Cerebellar cortex (tissue), 1 donor: ENCODE results near the gene CCNQ.
A peak's percentile ranks its signal among the peaks of the same experiment; 100 is the strongest.
"Not testable (repeated sequence)": the region's sequence is repeated elsewhere in the genome, so short reads cannot be mapped to it uniquely, and the experiment has no call there.

Source experiments
- DNase-seq: peaks from one replicate; pipeline ENCODE4 v3.0.0-alpha.2; 2015; ENCODE audit warnings: low spot score

The CCNQ gene

GRCh38 chrX:153623310-153624029 is 24.5 kb upstream of the CCNQ start:
- no peak for DNase-seq

GRCh38 chrX:153622661-153623309 is 23.8 kb upstream of the CCNQ start:
- DNase-seq, result no peak

- DNase-seq, result no peak
These were observed 23.1 kb upstream of the CCNQ start for GRCh38 chrX:153621949-153622598.

- no peak for DNase-seq
These were observed 21.6 kb upstream of the CCNQ start for GRCh38 chrX:153620576-153620975.

GRCh38 chrX:153614818-153615217 is 15.9 kb upstream of the CCNQ start:
- no peak for DNase-seq

GRCh38 chrX:153612413-153612812 is 13.5 kb upstream of the CCNQ start:
- no peak for DNase-seq

DNA sequence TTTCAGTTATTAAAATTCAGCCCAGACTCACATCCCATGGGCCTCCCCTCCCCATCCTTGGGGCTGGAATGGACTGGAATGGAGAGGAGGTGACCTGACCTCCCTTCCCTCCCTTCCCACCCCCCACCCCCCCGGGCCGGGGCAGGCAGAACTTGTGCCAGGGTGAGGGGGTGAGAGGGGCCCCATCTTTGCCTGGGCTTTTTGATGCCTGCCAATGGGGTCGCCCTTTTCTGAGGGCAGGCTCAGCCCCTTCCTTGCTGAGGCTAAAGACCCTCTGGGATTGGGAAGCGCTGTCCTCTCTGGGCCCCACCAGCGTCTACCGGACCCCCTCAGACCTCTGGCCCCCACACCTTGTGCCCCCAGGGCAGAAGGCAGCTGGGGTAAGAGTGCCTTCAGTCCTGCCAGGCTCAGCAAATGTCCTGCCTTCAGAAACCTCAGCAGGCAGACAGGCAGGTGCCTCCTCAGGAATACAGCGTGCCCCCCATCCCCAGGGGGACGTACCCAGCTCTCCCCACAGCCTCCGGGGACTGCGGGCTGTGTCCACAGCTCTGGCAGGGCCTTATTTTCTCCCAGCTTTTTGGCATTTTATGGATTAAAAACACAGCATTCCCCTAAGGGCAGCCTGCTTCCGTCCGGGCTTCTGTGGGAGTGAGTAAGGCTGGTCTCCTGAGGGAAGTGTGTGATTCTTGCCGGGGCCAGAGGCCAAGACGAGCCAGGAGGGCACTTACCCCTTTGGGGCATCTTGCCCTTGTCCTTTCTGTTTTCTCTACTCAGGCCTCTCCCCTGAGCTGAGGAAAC is 12.6 kb upstream of the CCNQ start:
- no peak for DNase-seq

- DNase-seq, result no peak
These were observed 11.9 kb upstream of the CCNQ start for GRCh38 chrX:153610836-153611213.

- DNase-seq, result peak; percentile 71
These were observed 11.2 kb upstream of the CCNQ start for GRCh38 chrX:153609917-153610835.

GRCh38 chrX:153608806-153609205 is 9.9 kb upstream of the CCNQ start:
- DNase-seq, result no peak

DNA sequence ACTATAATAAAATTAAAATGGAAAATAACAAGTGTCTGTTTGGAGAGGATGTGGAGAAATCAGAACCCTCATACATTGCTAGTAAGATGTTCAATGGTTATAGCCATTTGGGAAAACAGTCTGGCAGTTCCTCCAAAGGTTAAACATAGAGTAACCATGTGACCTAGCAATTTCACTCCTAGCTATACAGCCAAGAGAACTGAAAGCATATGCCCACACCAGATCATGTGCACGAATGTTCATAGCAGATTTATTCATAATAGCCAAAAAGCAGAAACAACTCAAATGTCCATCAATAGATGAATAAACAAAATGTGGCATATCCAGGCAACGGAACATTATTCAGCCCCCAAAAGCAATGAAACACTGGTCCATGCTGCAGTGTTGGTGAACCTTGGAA is 9.4 kb upstream of the CCNQ start:
- DNase-seq, result no peak

DNA sequence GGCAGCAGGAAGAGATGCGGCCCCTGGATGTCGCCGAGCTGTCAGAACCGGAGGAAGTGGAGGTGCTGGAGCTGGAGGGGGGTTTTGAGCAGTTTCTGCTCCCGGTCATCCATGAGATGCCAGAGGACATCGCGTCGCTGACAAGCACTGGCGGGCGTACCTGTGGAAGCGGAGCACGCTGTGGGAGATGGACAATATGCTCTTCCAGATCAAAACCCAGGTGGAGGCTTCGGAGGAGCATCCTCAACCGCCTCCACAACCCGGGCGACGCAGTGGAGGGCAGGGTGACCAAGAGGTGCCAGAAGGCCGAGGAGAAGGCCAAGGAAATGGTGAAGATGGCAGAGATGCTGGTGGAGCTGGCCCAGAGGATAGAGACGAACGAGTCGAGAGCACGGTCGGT is 7.6 kb upstream of the CCNQ start:
- DNase-seq, result no peak

GRCh38 chrX:153604666-153605380 is 5.9 kb upstream of the CCNQ start:
- DNase-seq, result not testable (repeated sequence)

- DNase-seq, result no peak
These were observed 4.3 kb upstream of the CCNQ start for GRCh38 chrX:153603131-153603656.

DNA sequence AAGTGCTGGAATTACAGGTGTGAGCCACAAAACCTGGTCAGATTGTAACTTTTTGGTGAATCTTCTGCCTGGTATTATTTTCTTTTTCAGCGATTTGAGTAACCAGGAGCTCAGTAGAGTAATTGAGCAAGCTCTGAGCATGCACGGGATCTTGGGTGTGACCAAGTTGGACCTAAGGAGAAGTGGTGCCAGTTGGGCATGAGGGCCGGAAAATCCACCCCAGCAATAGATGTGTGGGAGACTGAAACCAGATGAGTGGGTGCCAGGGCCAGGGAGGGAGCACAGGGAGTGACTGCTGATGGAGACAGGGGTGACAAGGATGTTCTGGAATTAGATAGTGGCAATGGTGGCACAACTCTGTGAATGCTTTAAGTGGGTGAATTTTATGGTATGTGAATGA is 3.7 kb upstream of the CCNQ start:
- DNase-seq, result no peak

GRCh38 chrX:153601511-153602110 is 2.7 kb upstream of the CCNQ start:
- no peak for DNase-seq

DNA sequence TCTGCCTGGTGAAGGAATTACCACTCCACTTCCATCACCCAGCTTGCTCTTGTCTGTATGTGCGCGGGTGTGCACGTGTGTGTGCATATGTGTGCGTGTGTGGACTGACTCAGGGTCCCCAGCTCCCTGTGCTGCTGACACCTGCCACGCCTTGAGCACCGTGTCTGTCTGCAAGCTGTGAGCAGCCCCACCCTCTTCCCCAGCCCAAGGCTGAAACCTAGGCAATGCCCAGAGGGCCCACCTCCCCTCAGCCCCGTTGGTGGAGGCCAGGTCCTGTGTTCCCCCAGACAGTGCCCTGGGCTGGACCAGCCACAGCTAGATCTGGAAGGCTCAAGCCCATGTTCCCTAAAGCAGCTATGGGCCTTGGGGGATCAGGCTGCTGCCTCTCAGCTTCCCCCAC is 2.0 kb upstream of the CCNQ start:
- no peak for DNase-seq

DNA sequence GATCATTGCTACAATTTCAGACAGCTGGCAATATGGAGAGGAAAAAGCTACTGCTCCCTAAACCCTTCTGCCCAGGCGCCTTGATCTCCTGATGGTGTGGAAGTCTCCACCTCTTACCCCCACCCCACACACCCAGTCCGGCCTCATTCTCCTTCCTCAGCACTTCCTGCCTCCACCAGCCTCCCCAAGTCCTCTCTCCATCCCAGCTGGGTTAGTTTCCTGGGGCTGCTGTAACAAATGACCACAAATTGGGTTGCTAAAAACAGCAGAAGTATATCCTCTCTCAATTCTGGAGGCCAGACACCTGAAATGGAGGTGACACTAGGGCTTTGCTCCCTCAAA is 1.1 kb upstream of the CCNQ start:
- DNase-seq, result peak; percentile 8

GRCh38 chrX:153599192-153600031 is 473 bp upstream of the CCNQ start:
- peak; percentile 75 for DNase-seq
